K562 (cell line): ENCODE data around the gene FREM1. TPM values are rescaled to one million over a fixed set of nuclear protein-coding genes. Genes with fewer than 3 reads are reported as not detected.

Source experiments
- ATAC-seq: fragments of 200-7000 bp; cut with Tn5 transposase; 3 replicates; pipeline ENCODE4 v1.9.1; 2020; ENCODE audit warnings: moderate library complexity
- BruUV-seq: library from RNA; stranded (reverse); fragments of 400-500 nt; replicated peaks from 2 replicates; lab custom pipeline; 2021; lab: Mats Ljungman, UMichigan
- CTCF ChIA-PET: fragments of 300-600 bp; formaldehyde crosslinking; extraction: SDS; loops from one replicate; lab custom pipeline; 2021; ENCODE audit warnings: low intra/inter-chr PET ratio; lab: Yijun Ruan, JAX
- POLR2A ChIA-PET: fragments of 300-600, 350-650 bp; sonication (Branson Sonifier 250); formaldehyde crosslinking; extraction: SDS; loops from one replicate; lab custom pipeline; 2021; ENCODE audit warnings: antibody characterized with exemption, inconsistent platforms; lab: Yijun Ruan, JAX
- DNase-seq, 4 experiments: peaks; one replicate each; pipeline versions ENCODE4 v3.0.0 to v3.0.0-alpha.2; 2011 to 2018; ENCODE audit warnings: low spot score in 3 of 4, mixed read lengths in 3 of 4; ENCODE audit errors: extremely low read depth in 1 of 4
- FAIRE-seq: peaks from 2 replicates; lab custom pipeline; 2011; peaks lifted over from hg19 to GRCh38; lab: Jason Lieb, UNC
- H2AFZ ChIP-seq: 2 replicates; pipeline ENCODE4 v1.6.0; 2011; ENCODE audit warnings: low read depth, low read length, control low read depth, inconsistent platforms
- H3K27ac ChIP-seq: fragments of 200-600 bp; 3 replicates; pipeline ENCODE4 v1.8.0; 2011; ENCODE audit warnings: low read depth, mild to moderate bottlenecking, control low read depth, inconsistent platforms, low read length, moderate library complexity, mixed read lengths; ENCODE audit errors: extremely low read depth
- H3K27me3 ChIP-seq, 2 experiments: fragments of 300-600 bp in 1 of 2; 2 replicates in 1 of 2; 3 replicates in 1 of 2; pipeline versions ENCODE4 v1.6.0 to v1.8.0; 2011; ENCODE audit warnings: inconsistent platforms in 2 of 2, low read length in 2 of 2, mild to moderate bottlenecking in 1 of 2, mixed read lengths in 1 of 2, moderate library complexity in 1 of 2; ENCODE audit not compliant: control insufficient read depth in 2 of 2, insufficient read depth in 2 of 2
- H3K36me3 ChIP-seq: fragments of 300-600 bp; 3 replicates; pipeline ENCODE4 v1.8.0; 2011; ENCODE audit warnings: mild to moderate bottlenecking, low read length, inconsistent platforms; ENCODE audit not compliant: control insufficient read depth, insufficient read depth
- H3K4me1 ChIP-seq, 2 experiments: fragments of 200-600 bp in 1 of 2; replicated peaks in 1 of 2; 2 replicates in 1 of 2; 3 replicates in 1 of 2; pipeline versions ENCODE4 v1.5.1 to v1.8.0; 2011; ENCODE audit warnings: inconsistent platforms in 2 of 2, low read length in 2 of 2, mild to moderate bottlenecking in 1 of 2, mixed read lengths in 1 of 2, moderate library complexity in 1 of 2; ENCODE audit not compliant: control insufficient read depth in 2 of 2, insufficient read depth in 2 of 2
- H3K4me2 ChIP-seq: 2 replicates; pipeline ENCODE4 v1.6.1; 2011; ENCODE audit warnings: low read length, control low read depth, inconsistent platforms, mixed read lengths; ENCODE audit not compliant: insufficient read depth
- H3K4me3 ChIP-seq: fragments of 200-600 bp; sonication (generic), shearing (Covaris generic); 2 replicates; pipeline ENCODE4 v1.5.1; 2016; ENCODE audit warnings: control low read depth, inconsistent platforms
- H3K79me2 ChIP-seq: fragments of 200-600 bp; 3 replicates; pipeline ENCODE4 v1.8.0; 2011; ENCODE audit warnings: low read length, inconsistent platforms; ENCODE audit not compliant: control insufficient read depth, insufficient read depth
- H3K9ac ChIP-seq, 2 experiments: 2 replicates each; pipeline versions ENCODE4 v1.6.0 to v1.6.1; 2011; ENCODE audit warnings: low read depth in 2 of 2, low read length in 2 of 2, control low read depth in 1 of 2, inconsistent platforms in 1 of 2, mild to moderate bottlenecking in 1 of 2, mixed read lengths in 1 of 2; ENCODE audit not compliant: insufficient read depth in 1 of 2
- H3K9me1 ChIP-seq: one replicate; pipeline ENCODE4 v1.6.0; 2011; ENCODE audit warnings: inconsistent platforms, mild to moderate bottlenecking, low read length, moderate library complexity; ENCODE audit not compliant: control insufficient read depth, insufficient read depth
- H3K9me3 ChIP-seq: replicated peaks from 2 replicates; pipeline ENCODE4 v1.5.1; 2011; ENCODE audit warnings: low read depth, low read length, inconsistent platforms; ENCODE audit not compliant: control insufficient read depth, insufficient read depth
- H4K20me1 ChIP-seq: replicated peaks from 2 replicates; pipeline ENCODE4 v1.6.1; 2011; ENCODE audit warnings: low read length, inconsistent platforms, mixed read lengths; ENCODE audit not compliant: control insufficient read depth, insufficient read depth
- CTBP1 ChIP-seq: fragments of 450-650 bp; IDR thresholded peaks from 2 replicates; pipeline ENCODE4 v1.6.1; 2016; ENCODE audit warnings: borderline replicate concordance
- PRPF4 ChIP-seq: fragments of 200-400 bp; formaldehyde crosslinking; IDR thresholded peaks from one replicate; pipeline ENCODE4 v1.6.1; 2017; ENCODE audit warnings: low read length, low read depth, mild to moderate bottlenecking; ENCODE audit not compliant: insufficient read depth, poor library complexity, severe bottlenecking
- RBM15 ChIP-seq: fragments of 200-400 bp; formaldehyde crosslinking; IDR thresholded peaks from 2 replicates; pipeline ENCODE4 v1.6.1; 2018; ENCODE audit warnings: mild to moderate bottlenecking, low read length, moderate library complexity; ENCODE audit not compliant: insufficient read depth
- STAG1 ChIP-seq: sonication (generic); formaldehyde crosslinking; IDR thresholded peaks from 2 replicates; pipeline ENCODE4 v1.5.0; 2020; ENCODE audit warnings: missing genetic modification reagents, borderline replicate concordance
- THRAP3 ChIP-seq: fragments of 450-650 bp; IDR thresholded peaks from 2 replicates; pipeline ENCODE4 v1.6.1; 2016; ENCODE audit warnings: mild to moderate bottlenecking, inconsistent platforms, borderline replicate concordance
- YY1 ChIP-seq, 3 experiments: IDR thresholded peaks; 2 replicates each; pipeline ENCODE4 v1.6.1; 2011; ENCODE audit warnings: low read length in 2 of 3, mild to moderate bottlenecking in 2 of 3, moderate library complexity in 2 of 3, borderline replicate concordance in 1 of 3, control low read depth in 1 of 3, low read depth in 1 of 3; ENCODE audit not compliant: insufficient read depth in 3 of 3, insufficient replicate concordance in 2 of 3, control insufficient read depth in 1 of 3, insufficient read length in 1 of 3; ENCODE audit errors: extremely low read depth in 1 of 3
- WGBS: fragments of 100-300 bp; shearing (Covaris generic); methylation state at CpG from one replicate; pipeline ENCODE4 v1.1.6; 2016; ENCODE audit warnings: low coverage, mixed read lengths; ENCODE audit not compliant: insufficient coverage; ENCODE audit errors: missing lambda C conversion rate; 5-methylcytosine and 5-hydroxymethylcytosine counted together
- in situ Hi-C: fragments of 300-500 bp; cut with MboI; formaldehyde crosslinking; loops from 4 replicates; pipeline ENCODE4 v1.15.0; 2018; ENCODE audit warnings: inconsistent platforms, mixed read lengths
- intact Hi-C: fragments of 100-400 bp; cut with micrococcal nuclease; formaldehyde crosslinking; loops from 2 replicates; pipeline ENCODE4 v1.14.2; 2022
- polyA plus RNA-seq, 8 experiments: library from polyadenylated mRNA; depleted of rRNA in 4 of 8; stranded (reverse) in 5 of 8; unstranded in 3 of 8; fragments of >200 nt; fragmentation: Nextera tagmentation in 2 of 8; fragmentation: Illumina TruSeq in 1 of 8; extraction: Ambion mirVana in 2 of 8; extraction: Trizol in 1 of 8; gene quantifications; 2 replicates each; pipeline versions ENCODE4 v1.2.1 to v1.2.3, GENCODE V29; 2011 to 2014; ENCODE audit warnings: inconsistent platforms in 1 of 8, missing spikeins in 1 of 8
- total RNA-seq, 7 experiments: library from RNA; depleted of rRNA in 6 of 7; stranded (reverse); fragments of >200 nt in 6 of 7; fragmentation: Illumina TruSeq in 2 of 7; extraction: Trizol in 2 of 7; gene quantifications; 2 replicates each; pipeline versions ENCODE4 v1.2.1 to v1.2.3, GENCODE V29; 2011 to 2021; ENCODE audit warnings: low replicate concordance in 1 of 7
- TF ChIP-seq, protein P1 (sequence below): sonication (generic); formaldehyde crosslinking; IDR thresholded peaks from 2 replicates; pipeline ENCODE4 v1.8.0; 2022; ENCODE audit warnings: missing genetic modification reagents, mild to moderate bottlenecking, moderate library complexity, borderline replicate concordance
- TF ChIP-seq, protein P2 (sequence below): sonication (generic); formaldehyde crosslinking; IDR thresholded peaks from 2 replicates; pipeline ENCODE4 v1.8.0; 2022; ENCODE audit warnings: missing genetic modification reagents, mild to moderate bottlenecking, borderline replicate concordance

Gene FREM1
- total and polyA plus RNA-seq, 9 of the 15 experiments (the other 6 are each of a cell fraction or from before 2014, with no cell fraction given) = 0.03 to 0.24 (median 0.13) TPM; not detected in 2

DNA sequence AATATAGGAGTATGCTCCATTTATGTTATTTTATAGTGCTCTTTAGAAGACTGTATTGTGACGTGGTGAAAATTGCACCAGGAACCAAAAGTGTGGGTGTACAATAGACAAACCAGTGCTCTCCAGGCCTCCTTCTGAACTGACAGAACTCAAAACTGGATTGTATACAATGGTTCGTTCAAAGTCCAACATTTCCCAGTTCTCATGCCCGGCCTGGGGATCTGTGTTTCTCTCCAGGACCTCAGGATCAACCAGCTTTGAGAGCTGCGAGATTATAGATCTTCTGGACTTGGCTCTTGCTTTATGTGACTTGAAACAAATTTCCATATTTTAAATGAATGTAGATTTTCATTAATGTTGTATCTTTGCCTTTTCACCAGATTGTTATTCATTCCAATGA, 126.9 kb downstream of the FREM1 start:
- Histone ChIP-seq H3K36me3 (no peaks in the 10 kb centered on the region), H3K9me1 (no peaks in the 10 kb centered on the region), H3K79me2 (no peaks in the 10 kb centered on the region), H3K4me3 (no peak overlapping the region), H3K9ac (no peak overlapping the region), H3K4me2 (no peak overlapping the region), H3K27ac (no peak overlapping the region), H4K20me1 (no peaks in the 10 kb centered on the region), H2AFZ (no peak overlapping the region), H3K9me3 (no peaks in the 10 kb centered on the region), H3K27me3 (no peaks in the 10 kb centered on the region), H3K4me1 (no peaks in the 10 kb centered on the region; a peak in 2 of 5 replicates)
- in situ Hi-C loops (no loop called here), intact Hi-C loops (no loop called here)
- TF ChIP-seq, protein P1, sequence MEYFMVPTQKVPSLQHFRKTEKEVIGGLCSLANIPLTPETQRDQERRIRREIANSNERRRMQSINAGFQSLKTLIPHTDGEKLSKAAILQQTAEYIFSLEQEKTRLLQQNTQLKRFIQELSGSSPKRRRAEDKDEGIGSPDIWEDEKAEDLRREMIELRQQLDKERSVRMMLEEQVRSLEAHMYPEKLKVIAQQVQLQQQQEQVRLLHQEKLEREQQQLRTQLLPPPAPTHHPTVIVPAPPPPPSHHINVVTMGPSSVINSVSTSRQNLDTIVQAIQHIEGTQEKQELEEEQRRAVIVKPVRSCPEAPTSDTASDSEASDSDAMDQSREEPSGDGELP (CRISPR knock-in tag) = no peak
- no peak for TF ChIP-seq STAG1
- no peak for ATAC-seq
- POLR2A ChIA-PET = no interaction called here
- 0% methylated on average over 3 of the region's 4 CpGs for WGBS
- no TSS peak for BruUV-seq
- CTCF ChIA-PET = no interaction called here
- no peak for FAIRE-seq
- no peak for DNase-seq

DNA sequence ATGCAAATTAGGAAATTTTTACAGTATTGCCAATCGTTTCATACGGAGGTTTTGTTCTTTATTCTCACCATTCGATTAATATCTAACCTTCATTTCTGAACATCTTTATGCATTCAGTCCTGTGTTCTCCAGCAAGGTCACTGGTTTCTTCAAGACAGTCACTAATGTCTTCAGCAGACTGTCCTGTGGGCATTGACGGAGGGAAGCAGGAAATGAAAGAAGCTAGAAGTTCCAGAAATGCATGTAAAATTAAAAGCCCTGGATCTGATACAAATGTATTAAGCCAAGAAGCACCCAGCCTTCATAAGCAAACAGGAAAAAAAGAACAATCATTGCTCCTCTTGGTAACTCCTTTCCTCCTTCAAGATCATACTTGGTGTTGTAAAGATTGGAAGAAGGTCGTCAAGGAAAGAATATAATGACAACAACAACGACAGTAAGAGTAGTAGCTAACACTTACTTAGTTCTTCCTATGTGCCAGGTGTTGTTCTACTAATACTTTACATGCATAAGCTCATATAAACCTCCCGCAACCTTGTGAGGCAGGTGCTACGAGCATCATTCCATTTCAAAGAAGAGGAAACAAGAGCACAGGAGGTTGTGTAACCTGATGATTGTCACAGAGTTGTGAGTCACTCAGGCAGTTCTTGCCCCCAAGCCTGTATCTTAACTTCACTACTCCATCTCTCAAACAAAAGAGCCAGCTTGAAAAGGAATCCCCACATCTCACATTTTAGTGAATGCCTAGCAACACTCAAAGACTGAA, 127.8 kb downstream of the FREM1 start:
- no TSS peak for BruUV-seq
- no peak overlapping the region for H2AFZ ChIP-seq
- no peaks in the 10 kb centered on the region for H3K27me3 ChIP-seq
- WGBS = 4% methylated on average over 8 of the region's 8 CpGs
- no peak for DNase-seq
- no peaks in the 10 kb centered on the region for H3K79me2 ChIP-seq
- CTCF ChIA-PET = no interaction called here
- no peaks in the 10 kb centered on the region for H3K9me1 ChIP-seq
- H3K9me3 ChIP-seq = no peaks in the 10 kb centered on the region
- H3K9ac ChIP-seq = no peak overlapping the region
- H3K36me3 ChIP-seq = no peaks in the 10 kb centered on the region
- H3K4me1 ChIP-seq = no peaks in the 10 kb centered on the region; a peak in 2 of 5 replicates
- FAIRE-seq = no peak
- H3K27ac ChIP-seq = no peak overlapping the region
- in situ Hi-C loops (no loop called here), intact Hi-C loops (no loop called here)
- TF ChIP-seq RBM15 = no peak
- TF ChIP-seq CTBP1 = no peak
- TF ChIP-seq PRPF4 = no peak
- no peak for TF ChIP-seq THRAP3
- no peak for TF ChIP-seq YY1 (IDR thresholded peaks at IDR 0.05; ENCODE audit: borderline replicate concordance in 1 of 3, control insufficient read depth in 1 of 3, extremely low read depth in 1 of 3, insufficient read depth in 3 of 3, insufficient read length in 1 of 3, insufficient replicate concordance in 2 of 3, low read depth in 1 of 3, low read length in 2 of 3)
- TF ChIP-seq, protein P2, sequence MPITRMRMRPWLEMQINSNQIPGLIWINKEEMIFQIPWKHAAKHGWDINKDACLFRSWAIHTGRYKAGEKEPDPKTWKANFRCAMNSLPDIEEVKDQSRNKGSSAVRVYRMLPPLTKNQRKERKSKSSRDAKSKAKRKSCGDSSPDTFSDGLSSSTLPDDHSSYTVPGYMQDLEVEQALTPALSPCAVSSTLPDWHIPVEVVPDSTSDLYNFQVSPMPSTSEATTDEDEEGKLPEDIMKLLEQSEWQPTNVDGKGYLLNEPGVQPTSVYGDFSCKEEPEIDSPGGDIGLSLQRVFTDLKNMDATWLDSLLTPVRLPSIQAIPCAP (CRISPR knock-in tag) = no peak
- H3K4me3 ChIP-seq = no peak overlapping the region
- ATAC-seq = no peak
- POLR2A ChIA-PET = no interaction called here
- H4K20me1 ChIP-seq = no peaks in the 10 kb centered on the region
- H3K4me2 ChIP-seq = no peak overlapping the region
